Body of pancreas (tissue), 4 donors: ENCODE results near the gene BAG3.

Experiments
- CTCF ChIP-seq, 7 experiments: fragments of 450-650 bp in 4 of 7; fragments of 200-600 bp in 3 of 7; sonication (generic) in 3 of 7; IDR thresholded peaks; one replicate each; pipeline ENCODE4 v1.5.1; 2016 to 2019; ENCODE audit warnings: antibody characterized with exemption in 7 of 7
- POLR2A ChIP-seq, 3 donors: fragments of 450-650 bp; IDR thresholded peaks; one replicate each; pipeline ENCODE4 v1.6.1; 2016; ENCODE audit warnings: antibody characterized with exemption in 3 of 3, mild to moderate bottlenecking in 2 of 3

GRCh38 chr10:119693262-119693957 lies 42.2 kb downstream of the BAG3 start:
- TF ChIP-seq POLR2A (IDR thresholded peaks at IDR 0.05) (no peak), CTCF (IDR thresholded peaks at IDR 0.05) (no peak)
